COLO829 (cell line): ENCODE measurements around the gene MCFD2.
"Not testable (repeated sequence)": the region's sequence is repeated elsewhere in the genome, so short reads cannot be mapped to it uniquely, and the experiment has no call there.

Source experiments
- DNase-seq: peaks from one replicate; pipeline ENCODE4 v3.0.0; 2012; ENCODE audit warnings: low spot score

MCFD2 gene

GRCh38 chr2:46937471-46937901 lies 21.9 kb upstream of the MCFD2 start:
- DNase-seq: no peak

GRCh38 chr2:46936566-46936965 lies 21.0 kb upstream of the MCFD2 start:
- no peak for DNase-seq

- DNase-seq: no peak
These were observed 19.5 kb upstream of the MCFD2 start for GRCh38 chr2:46935071-46935470.

- DNase-seq: no peak
These were observed 14.0 kb upstream of the MCFD2 start for GRCh38 chr2:46929612-46930011.

GRCh38 chr2:46926863-46927262 lies 11.3 kb upstream of the MCFD2 start:
- no peak for DNase-seq

GRCh38 chr2:46925474-46926351 lies 10.1 kb upstream of the MCFD2 start:
- no peak for DNase-seq

GRCh38 chr2:46924608-46925007 lies 9.0 kb upstream of the MCFD2 start:
- no peak for DNase-seq

GRCh38 chr2:46924038-46924437 lies 8.4 kb upstream of the MCFD2 start:
- no peak for DNase-seq

GRCh38 chr2:46923041-46923528 lies 7.5 kb upstream of the MCFD2 start:
- no peak for DNase-seq

GRCh38 chr2:46922606-46923005 lies 7.0 kb upstream of the MCFD2 start:
- DNase-seq: no peak

- no peak for DNase-seq
These were observed 6.3 kb upstream of the MCFD2 start for GRCh38 chr2:46921676-46922448.

GRCh38 chr2:46917628-46918027 lies 2.0 kb upstream of the MCFD2 start:
- no peak for DNase-seq

GRCh38 chr2:46915811-46916630 lies 415 bp upstream of the MCFD2 start:
- DNase-seq: peak; percentile 81

GRCh38 chr2:46914578-46915230 lies 902 bp downstream of the MCFD2 start:
- DNase-seq: no peak

- no peak for DNase-seq
These were observed 1.9 kb downstream of the MCFD2 start for GRCh38 chr2:46913471-46914381.

GRCh38 chr2:46909771-46910419 lies 5.7 kb downstream of the MCFD2 start:
- peak; percentile 40 for DNase-seq

GRCh38 chr2:46909150-46909549 lies 6.5 kb downstream of the MCFD2 start:
- no peak for DNase-seq

GRCh38 chr2:46904908-46905678 lies 10.5 kb downstream of the MCFD2 start:
- not testable (repeated sequence) for DNase-seq

- DNase-seq: not testable (repeated sequence)
These were observed 12.6 kb downstream of the MCFD2 start for GRCh38 chr2:46902980-46903379.
